ENCODE data around the gene TWSG1. TPM values are rescaled to one million over a fixed set of nuclear protein-coding genes. Genes with fewer than 3 reads are reported as not detected.
"Not testable (repeated sequence)": the region's sequence is repeated elsewhere in the genome, so short reads cannot be mapped to it uniquely, and the experiment has no call there.

TWSG1 gene
- polyA plus RNA-seq, 2 of the 4 experiments (the other 2 are of a cell fraction), result 20.6 to 38.3 TPM

DNA sequence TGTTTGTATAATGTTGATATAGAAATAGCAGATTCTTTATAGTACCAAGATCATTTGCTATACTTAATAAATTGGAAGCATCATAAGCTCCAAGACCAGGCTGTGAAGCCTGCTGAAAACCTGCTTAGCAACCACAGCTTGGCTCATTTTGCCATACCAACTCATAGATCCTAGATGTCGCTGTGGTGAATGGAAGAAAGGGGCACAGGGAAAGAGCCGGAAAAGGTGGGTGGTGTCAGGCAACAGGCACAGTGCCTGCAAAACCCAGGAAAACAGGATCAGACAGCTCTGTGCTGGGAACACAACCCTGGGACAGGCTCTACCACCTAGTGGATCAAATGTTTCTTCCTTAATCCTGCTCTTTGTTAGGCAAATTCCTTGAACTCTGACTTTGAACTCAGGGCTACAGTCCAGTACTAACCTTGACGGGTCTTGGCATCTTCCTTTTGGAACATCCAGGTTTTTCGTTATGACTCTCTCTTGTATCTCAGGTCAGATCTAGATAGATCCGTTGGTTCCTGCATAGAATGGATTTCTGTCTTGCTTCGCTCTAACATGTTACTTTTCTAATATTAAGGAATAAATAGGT is 31.6 kb downstream of the TWSG1 start:
- FAIRE-seq, result no peak
- Histone ChIP-seq H3K4me3 (no peak overlapping the region), H3K4me1 (peaks cover 8% of the 10 kb centered on the region; the same call in 2 of the 3 replicates), H3K9me3 (no peaks in the 10 kb centered on the region), H3K27ac (no peak overlapping the region), H3K4me2 (no peak overlapping the region)
- ChIA-PET POLR2A (interaction anchor here (1.3 kb wide), 1 partner anchor 32 kb away, joined by 4 read pairs; the partner anchor contains the start of gene TWSG1), CTCF (interaction anchor here (0.9 to 2.0 kb wide), 2 partner anchors 111 to 406 kb away, joined by 3 to 5 read pairs; no protein-coding TSS in a partner anchor)
- ATAC-seq, result peak; percentile 43 to 62; a peak in 4 of 6 replicates
- 71% methylated on average over 6 of the region's 6 CpGs for WGBS (ENCODE audit: missing lambda C conversion rate)
- no peak for TF ChIP-seq TP53 (CRISPR knock-in tag; IDR thresholded peaks at IDR 0.05)
- TF ChIP-seq HOXB5 (CRISPR knock-in tag; IDR thresholded peaks at IDR 0.05), result no peak
- TF ChIP-seq, protein P1, sequence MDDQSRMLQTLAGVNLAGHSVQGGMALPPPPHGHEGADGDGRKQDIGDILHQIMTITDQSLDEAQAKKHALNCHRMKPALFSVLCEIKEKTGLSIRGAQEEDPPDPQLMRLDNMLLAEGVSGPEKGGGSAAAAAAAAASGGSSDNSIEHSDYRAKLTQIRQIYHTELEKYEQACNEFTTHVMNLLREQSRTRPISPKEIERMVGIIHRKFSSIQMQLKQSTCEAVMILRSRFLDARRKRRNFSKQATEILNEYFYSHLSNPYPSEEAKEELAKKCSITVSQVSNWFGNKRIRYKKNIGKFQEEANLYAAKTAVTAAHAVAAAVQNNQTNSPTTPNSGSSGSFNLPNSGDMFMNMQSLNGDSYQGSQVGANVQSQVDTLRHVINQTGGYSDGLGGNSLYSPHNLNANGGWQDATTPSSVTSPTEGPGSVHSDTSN (IDR thresholded peaks at IDR 0.05), result no peak
- TF ChIP-seq NR3C1 (IDR thresholded peaks at IDR 0.05), result no peak
- no peak for TF ChIP-seq FOXS1 (CRISPR knock-in tag; IDR thresholded peaks at IDR 0.05)
- TF ChIP-seq, protein P2, sequence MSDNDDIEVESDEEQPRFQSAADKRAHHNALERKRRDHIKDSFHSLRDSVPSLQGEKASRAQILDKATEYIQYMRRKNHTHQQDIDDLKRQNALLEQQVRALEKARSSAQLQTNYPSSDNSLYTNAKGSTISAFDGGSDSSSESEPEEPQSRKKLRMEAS (IDR thresholded peaks at IDR 0.05), result no peak
- TF ChIP-seq RAD21 (conservative IDR thresholded peaks at IDR 0.05 in 1 of 2, IDR thresholded peaks at IDR 0.05 in 1 of 2), result no peak
- TF ChIP-seq, protein P3, sequence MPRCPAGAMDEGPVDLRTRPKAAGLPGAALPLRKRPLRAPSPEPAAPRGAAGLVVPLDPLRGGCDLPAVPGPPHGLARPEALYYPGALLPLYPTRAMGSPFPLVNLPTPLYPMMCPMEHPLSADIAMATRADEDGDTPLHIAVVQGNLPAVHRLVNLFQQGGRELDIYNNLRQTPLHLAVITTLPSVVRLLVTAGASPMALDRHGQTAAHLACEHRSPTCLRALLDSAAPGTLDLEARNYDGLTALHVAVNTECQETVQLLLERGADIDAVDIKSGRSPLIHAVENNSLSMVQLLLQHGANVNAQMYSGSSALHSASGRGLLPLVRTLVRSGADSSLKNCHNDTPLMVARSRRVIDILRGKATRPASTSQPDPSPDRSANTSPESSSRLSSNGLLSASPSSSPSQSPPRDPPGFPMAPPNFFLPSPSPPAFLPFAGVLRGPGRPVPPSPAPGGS (IDR thresholded peaks at IDR 0.05), result no peak
- TF ChIP-seq POLR2A (IDR thresholded peaks at IDR 0.05; ENCODE audit: low read length), result no peak
- TF ChIP-seq, protein P4, sequence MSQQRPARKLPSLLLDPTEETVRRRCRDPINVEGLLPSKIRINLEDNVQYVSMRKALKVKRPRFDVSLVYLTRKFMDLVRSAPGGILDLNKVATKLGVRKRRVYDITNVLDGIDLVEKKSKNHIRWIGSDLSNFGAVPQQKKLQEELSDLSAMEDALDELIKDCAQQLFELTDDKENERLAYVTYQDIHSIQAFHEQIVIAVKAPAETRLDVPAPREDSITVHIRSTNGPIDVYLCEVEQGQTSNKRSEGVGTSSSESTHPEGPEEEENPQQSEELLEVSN (IDR thresholded peaks at IDR 0.05; ENCODE audit: borderline replicate concordance, low read depth), result no peak
- no peak for TF ChIP-seq NFE2L2 (conservative IDR thresholded peaks at IDR 0.05; ENCODE audit: low read length)
- peak; percentile 16 to 35 for DNase-seq (ENCODE audit: low read depth in 1 of 2, low spot score in 1 of 2)

DNA sequence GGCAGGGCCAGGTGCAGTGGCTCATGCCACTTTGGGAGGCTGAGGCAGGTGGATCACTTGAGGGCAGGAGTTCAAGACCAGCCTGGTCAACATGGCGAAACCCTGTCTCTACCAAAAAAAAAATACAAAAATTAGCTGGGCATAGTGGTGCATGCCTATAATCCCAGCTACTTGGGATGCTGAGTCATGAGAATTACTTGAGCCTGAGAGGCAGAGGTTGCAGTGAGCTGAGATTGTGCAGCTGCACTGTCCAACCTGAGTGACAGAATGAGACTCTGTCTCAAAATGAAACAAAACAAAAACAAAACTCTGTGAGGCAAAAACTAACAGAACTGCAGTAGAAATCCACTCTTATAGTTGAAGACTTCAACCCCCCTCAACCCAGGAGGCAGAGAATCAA is 38.7 kb downstream of the TWSG1 start:
- CTCF ChIA-PET, result interaction anchor here (0.6 kb wide), 1 partner anchor 29 kb away, joined by 3 read pairs; no protein-coding TSS in a partner anchor
- H3K4me2 ChIP-seq; FAIRE-seq; H3K4me3 ChIP-seq; H3K4me1 ChIP-seq; H3K9me3 ChIP-seq; POLR2A ChIA-PET; ATAC-seq; H3K27ac ChIP-seq; DNase-seq (ENCODE audit: low read depth in 1 of 2, low spot score in 1 of 2): not testable (repeated sequence)
- 100% methylated on average over 1 of the region's 1 CpG for WGBS (ENCODE audit: missing lambda C conversion rate)
- peak; percentile 58 for TF ChIP-seq MAFK (IDR thresholded peaks at IDR 0.05; ENCODE audit: partially characterized antibody)

DNA sequence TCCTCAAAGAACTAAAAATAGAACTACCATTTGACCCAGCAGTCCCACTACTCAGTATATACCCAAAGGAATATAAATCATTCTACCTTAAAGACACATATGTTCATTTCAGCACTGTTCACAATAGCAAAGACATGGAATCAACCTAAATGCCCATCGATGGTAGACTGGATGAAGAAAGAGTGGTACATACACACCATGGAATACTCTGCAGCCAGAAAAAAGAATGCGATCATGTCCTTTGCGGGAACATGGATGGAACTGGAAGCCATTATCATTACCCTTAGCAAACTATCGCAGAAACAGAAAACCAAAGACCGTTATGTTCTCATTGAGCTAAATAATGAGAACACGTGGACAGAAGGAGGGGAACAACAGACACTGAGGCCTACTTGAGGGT is 44.5 kb downstream of the TWSG1 start:
- no peaks in the 10 kb centered on the region for H3K9me3 ChIP-seq
- ChIA-PET POLR2A (no interaction called here), CTCF (no interaction called here)
- TF ChIP-seq SREBF2 (IDR thresholded peaks at IDR 0.05) (no peak), POLR2AphosphoS2 (conservative IDR thresholded peaks at IDR 0.05; ENCODE audit: low read length) (no peak), FOXS1 (CRISPR knock-in tag; IDR thresholded peaks at IDR 0.05) (no peak), ZFP36 (IDR thresholded peaks at IDR 0.05; ENCODE audit: borderline replicate concordance, partially characterized antibody) (no peak), POLR2A (IDR thresholded peaks at IDR 0.05; ENCODE audit: low read length) (no peak), KDM1A (IDR thresholded peaks at IDR 0.05; ENCODE audit: low read depth) (no peak)
- DNase-seq (ENCODE audit: low read depth in 1 of 2, low spot score in 1 of 2) (no peak), FAIRE-seq (no peak), ATAC-seq (no peak)
- WGBS (ENCODE audit: missing lambda C conversion rate), result 93% methylated on average over 6 of the region's 6 CpGs
- no peak overlapping the region for H3K27ac ChIP-seq
- H3K4me1 ChIP-seq, result no peaks in the 10 kb centered on the region
- no peak overlapping the region for H3K4me3 ChIP-seq
- no peak overlapping the region for H3K4me2 ChIP-seq

DNA sequence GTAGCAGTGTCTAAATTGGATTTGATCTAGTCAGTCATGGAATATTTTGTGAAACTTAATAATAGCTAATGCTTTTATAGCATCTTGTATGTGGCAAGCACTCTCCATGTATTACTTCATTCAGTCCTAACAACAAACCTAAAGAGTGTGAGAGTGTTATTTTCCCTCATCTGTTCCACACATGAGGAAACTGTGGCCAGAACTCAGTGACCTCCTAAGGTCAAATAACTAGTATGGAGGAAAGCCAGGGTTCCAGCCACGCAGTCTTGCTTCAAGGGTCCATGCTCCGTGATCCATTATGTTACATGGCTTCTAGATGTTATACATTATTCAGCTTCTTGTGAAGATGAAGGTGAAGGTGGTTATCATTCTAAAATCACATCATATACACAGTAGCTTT is 45.5 kb downstream of the TWSG1 start:
- no peak for ATAC-seq
- WGBS (ENCODE audit: missing lambda C conversion rate), result 92% methylated on average over 2 of the region's 2 CpGs
- no peak for DNase-seq (ENCODE audit: low read depth in 1 of 2, low spot score in 1 of 2)
- Histone ChIP-seq H3K4me2 (no peak overlapping the region), H3K4me3 (no peak overlapping the region), H3K4me1 (no peaks in the 10 kb centered on the region), H3K9me3 (no peaks in the 10 kb centered on the region), H3K27ac (no peak overlapping the region)
- ChIA-PET POLR2A (no interaction called here), CTCF (no interaction called here)
- TF ChIP-seq HDAC2 (IDR thresholded peaks at IDR 0.05) (no peak), ZNF302 (CRISPR knock-in tag; IDR thresholded peaks at IDR 0.05) (no peak)
- TF ChIP-seq, protein P4 (IDR thresholded peaks at IDR 0.05; ENCODE audit: borderline replicate concordance, low read depth), result no peak
- TF ChIP-seq, protein P5, sequence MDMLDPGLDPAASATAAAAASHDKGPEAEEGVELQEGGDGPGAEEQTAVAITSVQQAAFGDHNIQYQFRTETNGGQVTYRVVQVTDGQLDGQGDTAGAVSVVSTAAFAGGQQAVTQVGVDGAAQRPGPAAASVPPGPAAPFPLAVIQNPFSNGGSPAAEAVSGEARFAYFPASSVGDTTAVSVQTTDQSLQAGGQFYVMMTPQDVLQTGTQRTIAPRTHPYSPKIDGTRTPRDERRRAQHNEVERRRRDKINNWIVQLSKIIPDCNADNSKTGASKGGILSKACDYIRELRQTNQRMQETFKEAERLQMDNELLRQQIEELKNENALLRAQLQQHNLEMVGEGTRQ (IDR thresholded peaks at IDR 0.05), result no peak
- no peak for FAIRE-seq
